Esophagus squamous epithelium (tissue), 4 donors: Measurements from ENCODE around the gene PIP5K1B.

Source experiments
- CTCF ChIP-seq, 6 experiments: fragments of 450-650 bp in 4 of 6; fragments of 200-600 bp in 2 of 6; sonication (generic) in 2 of 6; IDR thresholded peaks; one replicate each; pipeline ENCODE4 v1.5.1; 2016 to 2019; ENCODE audit warnings: antibody characterized with exemption in 6 of 6, mild to moderate bottlenecking in 4 of 6, moderate library complexity in 4 of 6
- POLR2A ChIP-seq, 4 donors: fragments of 450-650 bp; IDR thresholded peaks; one replicate each; pipeline ENCODE4 v1.6.1; 2017; ENCODE audit warnings: antibody characterized with exemption in 4 of 4, mild to moderate bottlenecking in 4 of 4, moderate library complexity in 3 of 4

- TF ChIP-seq CTCF (IDR thresholded peaks at IDR 0.05) (no peak), POLR2A (IDR thresholded peaks at IDR 0.05) (no peak)
Measured at GRCh38 chr9:69020301-69021145, 315.5 kb downstream of the PIP5K1B start.
